GM19455 (cell line): ENCODE results near the gene NAT8L.

Source experiments
- ATAC-seq: cut with Tn5 transposase; IDR thresholded peaks from one replicate; pipeline ENCODE4 v1.9.1; 2021; ENCODE audit not compliant: unreplicated experiment

Gene NAT8L

GRCh38 chr4:2062808-2063524 is 3.8 kb downstream of the NAT8L start:
- no peak for ATAC-seq

GRCh38 chr4:2063557-2064275 is 4.6 kb downstream of the NAT8L start:
- ATAC-seq, result no peak

- no peak for ATAC-seq
Measured at GRCh38 chr4:2064276-2064991, 5.3 kb downstream of the NAT8L start.

- ATAC-seq, result no peak
Measured at GRCh38 chr4:2065106-2065930, 6.2 kb downstream of the NAT8L start.

GRCh38 chr4:2066011-2066551 is 7.0 kb downstream of the NAT8L start:
- no peak for ATAC-seq

- no peak for ATAC-seq
Measured at GRCh38 chr4:2066571-2067445, 7.7 kb downstream of the NAT8L start.

GRCh38 chr4:2067446-2068197 is 8.5 kb downstream of the NAT8L start:
- no peak for ATAC-seq

GRCh38 chr4:2068198-2068470 is 9.0 kb downstream of the NAT8L start:
- no peak for ATAC-seq

GRCh38 chr4:2068566-2068965 is 9.4 kb downstream of the NAT8L start:
- ATAC-seq, result no peak

GRCh38 chr4:2069161-2069971 is 10.2 kb downstream of the NAT8L start:
- no peak for ATAC-seq

- ATAC-seq, result no peak
Measured at GRCh38 chr4:2069986-2070385, 10.9 kb downstream of the NAT8L start.

- ATAC-seq, result no peak
Measured at GRCh38 chr4:2070421-2071251, 11.5 kb downstream of the NAT8L start.

- no peak for ATAC-seq
Measured at GRCh38 chr4:2071252-2071911, 12.3 kb downstream of the NAT8L start.

- ATAC-seq, result no peak
Measured at GRCh38 chr4:2071912-2072867, 13.1 kb downstream of the NAT8L start.

- ATAC-seq, result no peak
Measured at GRCh38 chr4:2072971-2073807, 14.1 kb downstream of the NAT8L start.
